A673 (cell line): Measurements from ENCODE around the gene GLS.

Experiments used
- CTCF ChIP-seq: fragments of 300-800, 200-600 bp; sonication (generic); conservative IDR thresholded peaks from 2 replicates; pipeline ENCODE4 v1.5.1; 2017; ENCODE audit warnings: low read depth, mild to moderate bottlenecking, antibody characterized with exemption, low read length, moderate library complexity, mixed read lengths
- EZH2 ChIP-seq: fragments of 200-600 bp; sonication (generic); IDR thresholded peaks from 2 replicates; pipeline ENCODE4 v1.6.1; 2017; ENCODE audit warnings: borderline replicate concordance, low read depth, mild to moderate bottlenecking, mixed read lengths, antibody characterized with exemption, low read length; ENCODE audit not compliant: poor library complexity, severe bottlenecking

GRCh38 chr2:190986221-190986953, 105.8 kb downstream of the GLS start:
- TF ChIP-seq CTCF (no peak), EZH2 (no peak)
